ENCODE measurements around the gene ARF6.
"Not testable (repeated sequence)": the region's sequence is repeated elsewhere in the genome, so short reads cannot be mapped to it uniquely, and the experiment has no call there.

ARF6 gene

DNA sequence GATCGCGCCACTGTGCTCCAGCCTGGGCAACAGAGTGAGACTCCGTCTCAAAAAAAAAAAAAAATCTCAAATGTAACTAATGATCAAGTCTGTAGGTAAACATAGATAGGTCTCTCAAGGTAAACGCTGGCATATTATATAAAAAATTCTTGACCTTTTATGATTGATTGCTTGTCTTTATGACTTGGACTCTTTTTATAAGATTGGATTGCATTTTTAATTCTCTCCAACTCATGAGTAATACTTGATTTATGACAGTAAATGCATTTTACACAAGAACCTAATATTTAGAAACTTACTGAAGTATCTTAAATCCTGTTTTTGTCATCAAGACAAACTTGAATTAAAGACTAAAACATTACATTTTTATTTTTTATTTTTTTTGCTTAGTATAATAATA lies 16.1 kb downstream of the ARF6 start:
- DNase-seq, result no peak

DNA sequence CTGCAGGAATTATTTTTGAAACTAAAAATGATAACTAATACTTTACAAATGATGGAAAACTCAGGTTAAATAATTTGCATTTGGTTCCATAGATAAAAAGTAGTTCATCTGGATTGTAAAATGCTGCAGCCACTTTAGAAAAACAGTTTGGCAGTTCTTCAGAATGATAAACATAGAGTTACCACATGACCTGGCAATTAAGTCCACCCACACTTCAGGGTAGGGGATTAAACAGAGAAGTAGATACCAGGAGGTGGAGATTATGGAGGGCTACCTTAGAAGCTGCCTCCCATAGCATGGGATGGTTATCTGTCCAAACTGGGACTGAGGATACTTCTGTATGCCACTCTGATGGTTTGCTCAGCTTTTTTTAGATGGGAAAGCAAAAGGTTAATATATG lies 22.2 kb downstream of the ARF6 start:
- peak; percentile 49 for DNase-seq

DNA sequence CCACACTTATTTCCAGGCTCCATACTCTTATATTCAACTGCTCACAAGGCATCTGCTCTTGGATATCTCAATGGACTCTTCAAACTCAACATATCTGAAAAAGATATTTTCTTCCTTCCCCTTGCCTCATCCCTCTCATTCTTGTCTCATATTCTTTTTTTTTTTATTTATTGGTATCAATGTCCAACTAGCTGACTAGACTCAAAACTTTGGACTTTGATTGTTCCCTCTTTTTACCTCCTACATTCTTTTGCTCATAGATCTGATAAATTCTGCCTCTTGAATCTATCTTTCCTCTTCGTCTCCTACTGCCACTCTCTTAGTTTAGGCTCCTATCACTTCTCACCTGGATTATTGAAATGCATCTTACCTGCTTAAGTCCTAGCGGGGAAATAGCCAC lies 25.8 kb downstream of the ARF6 start:
- DNase-seq, result no peak

- no peak for DNase-seq
Measured at GRCh38 chr14:49919825-49920659, 27.2 kb downstream of the ARF6 start.

DNA sequence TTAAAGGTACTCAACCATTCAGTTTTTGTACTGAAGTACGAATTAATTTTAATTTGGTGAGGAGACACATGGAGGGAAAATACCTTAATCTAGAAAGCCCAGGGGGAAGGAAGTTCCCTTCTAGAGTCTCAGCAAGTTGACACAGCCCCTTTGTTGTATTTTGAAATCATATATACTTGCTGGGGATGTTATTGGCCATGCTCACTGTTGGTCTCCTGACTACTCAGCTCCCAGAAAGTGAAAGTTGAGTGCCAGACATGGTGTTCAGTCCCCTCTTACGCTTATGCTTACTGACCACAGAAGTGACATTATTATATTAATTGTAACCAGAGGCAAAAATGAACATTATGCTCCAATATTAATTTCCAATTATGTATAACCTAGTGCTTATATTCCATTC lies 28.1 kb downstream of the ARF6 start:
- DNase-seq, result no peak

DNA sequence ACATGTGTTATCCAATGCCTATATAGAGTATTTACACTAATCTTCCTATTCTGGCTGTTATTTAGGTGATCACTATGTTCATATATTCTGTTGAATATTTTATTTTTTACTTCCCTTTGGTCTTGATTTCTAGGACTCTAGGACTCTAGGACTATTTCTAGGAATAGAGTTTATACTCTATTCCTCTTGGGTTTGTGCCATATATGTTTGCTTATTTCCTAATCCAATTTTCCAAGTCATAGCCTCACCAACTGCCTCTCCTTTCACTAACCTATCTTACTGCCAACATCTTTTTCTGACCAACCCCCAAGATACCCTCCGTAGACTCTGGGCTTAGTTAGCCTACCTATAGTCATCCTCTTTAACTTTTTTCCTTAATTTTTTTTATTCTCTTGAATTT lies 28.5 kb downstream of the ARF6 start:
- no peak for DNase-seq

DNA sequence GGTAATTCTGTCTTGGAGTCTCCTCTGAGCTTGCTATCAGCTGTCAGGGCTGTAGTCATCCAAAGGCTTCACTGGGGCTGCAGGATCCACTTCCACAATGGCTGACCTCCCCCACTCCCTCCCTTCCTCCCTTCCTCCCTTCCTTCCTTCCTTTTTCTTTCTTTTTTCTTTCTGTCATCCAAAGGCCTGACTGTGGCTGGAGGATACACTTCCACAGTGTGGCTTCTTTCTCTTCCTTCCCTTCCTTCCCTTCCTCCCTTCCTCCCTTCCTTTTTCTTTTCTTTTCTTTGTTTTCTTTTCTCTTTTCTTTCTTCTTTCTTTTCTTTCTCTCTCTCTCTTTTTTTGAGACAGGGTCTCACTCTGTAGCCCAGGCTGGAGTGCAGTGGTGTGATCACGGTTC lies 30.6 kb downstream of the ARF6 start:
- DNase-seq, result no peak

DNA sequence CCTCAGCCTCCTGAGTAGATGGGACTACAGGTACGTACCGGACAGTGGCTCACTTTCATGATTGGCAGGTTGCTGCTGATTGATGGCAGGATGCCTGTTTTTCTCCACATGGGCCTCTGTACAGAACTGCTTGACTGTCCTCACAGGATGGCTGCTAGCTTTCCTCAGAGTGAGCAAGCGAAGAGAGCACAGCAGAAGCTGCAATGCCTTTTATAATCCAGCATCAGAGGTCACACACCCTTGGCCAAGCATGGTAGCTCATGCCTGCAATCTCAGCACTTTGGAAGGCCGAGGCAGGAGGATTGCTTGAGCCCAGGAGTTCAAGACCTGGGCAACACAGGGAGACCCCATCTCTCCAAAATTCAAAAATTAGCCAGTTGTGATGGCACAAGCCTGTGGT lies 31.0 kb downstream of the ARF6 start:
- DNase-seq, result no peak

DNA sequence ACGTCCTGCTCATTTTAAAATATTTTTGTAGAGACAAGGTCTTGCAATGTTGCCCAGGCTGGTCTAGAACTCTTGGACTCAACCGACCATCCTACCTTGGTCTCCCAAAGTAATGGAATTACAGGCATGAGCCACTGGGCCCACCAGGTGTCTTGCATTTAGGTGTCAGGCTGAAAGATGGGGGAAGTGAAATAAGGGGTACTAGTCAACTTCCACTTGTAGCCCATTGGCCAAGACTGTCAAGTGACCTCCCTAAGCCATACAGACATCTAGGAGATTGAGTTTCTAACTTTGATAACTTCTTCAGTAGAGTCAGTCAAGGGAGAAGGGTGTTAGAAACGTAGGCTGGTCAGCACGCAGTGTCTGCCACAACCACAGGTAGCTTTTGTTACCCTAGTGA lies 32.0 kb downstream of the ARF6 start:
- no peak for DNase-seq

- no peak for DNase-seq
Measured at GRCh38 chr14:49926803-49927202, 33.9 kb downstream of the ARF6 start.

- no peak for DNase-seq
Measured at GRCh38 chr14:49928015-49928414, 35.1 kb downstream of the ARF6 start.

DNA sequence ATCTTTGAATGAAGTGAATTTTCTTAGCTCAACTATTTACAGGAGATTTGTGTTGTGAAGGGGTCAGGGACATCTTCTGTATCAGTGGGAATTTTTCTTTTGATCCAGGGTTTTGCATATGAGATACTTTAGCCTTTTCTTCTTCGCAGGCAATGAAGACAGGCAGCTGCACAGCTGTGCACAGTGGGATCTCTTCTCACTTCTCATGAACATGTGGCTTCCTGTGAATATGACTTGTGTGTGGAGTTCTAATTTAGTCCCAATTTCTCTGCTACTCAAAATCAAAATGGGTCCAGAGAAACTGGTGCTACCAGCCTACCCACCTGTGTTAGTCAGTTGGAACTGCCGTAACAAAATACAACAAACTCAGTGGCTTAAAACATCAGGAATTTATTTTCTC lies 37.8 kb downstream of the ARF6 start:
- no peak for DNase-seq

GRCh38 chr14:49931523-49931922 lies 38.6 kb downstream of the ARF6 start:
- no peak for DNase-seq

- no peak for DNase-seq
Measured at GRCh38 chr14:49933128-49933527, 40.2 kb downstream of the ARF6 start.

DNA sequence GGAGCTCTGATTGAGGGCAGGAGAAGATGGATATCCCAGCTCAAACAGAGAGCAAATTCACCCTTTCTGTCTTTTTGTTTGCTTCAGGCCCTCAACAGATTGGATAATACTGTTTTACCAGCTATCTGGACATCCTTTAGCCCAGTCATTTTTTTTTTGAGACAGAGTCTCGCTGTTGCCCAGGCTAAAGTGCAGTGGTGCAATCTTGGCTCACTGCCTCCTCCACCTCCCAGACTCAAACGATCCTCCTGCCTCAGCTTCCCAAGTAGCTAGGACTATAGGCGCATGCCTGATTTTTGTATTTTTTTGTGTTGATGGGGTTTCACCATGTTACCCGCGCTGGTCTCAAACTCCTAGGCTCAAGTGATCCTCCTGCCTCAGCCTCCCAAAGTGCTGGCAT lies 40.8 kb downstream of the ARF6 start:
- DNase-seq, result no peak

DNA sequence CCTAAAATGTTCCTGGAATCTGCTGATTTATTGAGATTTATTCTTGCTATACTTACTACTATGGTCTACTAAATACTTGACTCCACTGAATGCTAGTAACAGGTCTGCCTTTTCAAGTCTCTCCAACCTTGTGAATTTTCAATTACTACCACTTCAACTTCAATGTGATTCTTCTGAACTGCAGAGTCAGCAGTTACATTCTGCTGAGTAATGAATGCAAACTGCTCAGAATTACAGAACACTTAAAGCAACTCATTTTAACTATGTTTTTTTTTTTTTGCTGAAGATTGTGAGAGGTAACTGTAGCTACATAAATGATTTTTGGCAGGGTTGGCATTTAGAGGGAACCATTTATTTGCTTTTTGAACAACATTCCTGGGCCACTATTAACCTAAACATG lies 41.8 kb downstream of the ARF6 start:
- DNase-seq, result no peak

DNA sequence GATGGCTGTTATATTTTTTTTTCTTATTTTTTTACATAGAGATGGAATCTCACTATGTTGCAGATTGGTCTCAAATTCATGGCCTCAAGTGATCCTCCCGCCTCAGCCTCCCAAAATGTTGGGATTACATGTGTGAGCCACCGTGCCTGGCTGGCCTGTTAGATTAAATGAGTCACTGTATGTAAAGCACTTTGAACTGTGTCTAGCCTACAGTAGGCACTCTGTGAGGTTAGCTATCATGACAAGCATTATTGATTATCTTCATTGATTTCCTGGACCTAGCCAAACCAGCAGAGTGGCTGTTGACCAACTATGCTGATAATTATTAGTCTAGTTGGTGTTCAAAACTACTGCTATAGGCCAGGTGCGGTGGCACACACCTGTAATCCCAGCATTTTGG lies 42.6 kb downstream of the ARF6 start:
- DNase-seq, result no peak

GRCh38 chr14:49936246-49936645 lies 43.4 kb downstream of the ARF6 start:
- not testable (repeated sequence) for DNase-seq

GRCh38 chr14:49936882-49937281 lies 44.0 kb downstream of the ARF6 start:
- not testable (repeated sequence) for DNase-seq

GRCh38 chr14:49939215-49939614 lies 46.3 kb downstream of the ARF6 start:
- DNase-seq, result not testable (repeated sequence)

DNA sequence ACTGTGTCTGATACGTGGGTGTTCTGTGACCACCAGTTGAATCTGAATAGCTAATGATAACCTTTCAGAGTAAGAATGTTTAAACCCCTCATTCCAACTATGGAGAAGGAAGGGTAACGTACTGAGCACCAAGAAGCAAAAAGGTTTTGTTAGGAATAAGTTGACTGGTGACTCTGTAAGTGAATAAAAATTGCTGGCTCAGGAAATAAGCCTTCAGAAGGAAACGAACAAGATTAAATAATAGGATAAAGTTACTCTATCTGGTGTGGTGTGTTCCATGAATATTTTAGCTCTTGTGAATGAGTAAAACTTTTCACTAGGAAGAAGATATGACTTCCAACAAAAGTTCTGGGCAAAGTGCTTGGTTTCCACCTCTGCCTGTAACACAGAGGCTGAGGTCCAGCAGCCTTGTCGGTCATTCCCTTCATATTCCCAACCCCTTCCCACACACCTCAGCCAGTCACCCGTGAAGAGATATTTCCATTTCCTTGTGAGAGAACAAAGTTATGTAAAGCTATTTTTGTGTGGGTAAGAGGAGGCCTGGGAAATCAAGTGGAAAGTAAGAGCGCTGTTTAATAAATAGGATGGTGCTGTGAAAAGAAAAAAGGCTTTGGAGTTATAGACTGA lies 47.1 kb downstream of the ARF6 start:
- no peak for DNase-seq

- no peak for DNase-seq
Measured at GRCh38 chr14:49940808-49941421, 48.0 kb downstream of the ARF6 start.

DNA sequence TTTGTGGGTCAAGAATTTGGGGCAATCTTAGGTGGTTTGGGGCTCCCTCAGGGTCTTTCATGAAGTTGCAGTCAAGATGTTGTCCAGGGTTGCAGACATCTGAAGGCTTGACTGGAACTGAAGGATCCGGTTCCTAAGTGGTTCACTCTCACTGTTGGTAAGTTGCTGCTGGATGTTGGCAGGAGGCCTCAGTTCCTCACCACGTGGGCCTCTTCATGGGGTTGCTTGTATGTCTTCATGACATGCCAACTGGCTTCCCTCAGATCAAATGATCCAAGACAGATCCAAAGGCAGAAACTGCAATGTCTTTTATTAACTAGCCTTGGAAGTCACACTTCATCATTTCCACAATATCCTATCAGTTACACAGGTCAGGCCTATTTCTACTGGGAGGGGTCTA lies 49.2 kb downstream of the ARF6 start:
- peak; percentile 51 for DNase-seq

DNA sequence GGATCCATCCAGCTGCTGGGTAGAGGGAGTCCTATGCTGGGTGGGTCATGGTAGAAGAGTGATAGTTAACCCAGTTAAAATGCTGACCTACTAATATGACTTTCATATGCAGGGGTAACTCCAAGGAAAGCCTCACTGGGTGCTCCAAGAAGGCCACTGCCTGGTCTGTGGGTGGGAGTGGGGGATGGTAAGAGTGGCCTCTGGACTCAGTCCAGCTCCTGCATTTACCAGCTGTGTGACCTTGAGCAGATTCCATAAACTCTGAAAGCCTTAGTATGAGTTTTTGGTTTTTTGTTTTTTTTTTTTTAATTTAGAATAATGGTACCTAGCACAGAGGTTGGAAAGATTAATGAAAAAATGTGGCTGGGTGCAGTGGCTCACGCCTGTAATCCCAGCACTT lies 51.6 kb downstream of the ARF6 start:
- no peak for DNase-seq

All from NCI-H2029 (cell line).